Endodermal cell (in vitro differentiated cells): ENCODE data around the gene JPH2. TPM values are rescaled to one million over a fixed set of nuclear protein-coding genes. Genes with fewer than 3 reads are reported as not detected.

Experiments
- DNase-seq: peaks from one replicate; pipeline ENCODE4 v3.0.0-alpha.2; 2017
- H3K27ac ChIP-seq: 2 replicates; pipeline ENCODE4 v1.5.1; 2013; ENCODE audit warnings: mild to moderate bottlenecking, low read depth, low read length, moderate library complexity
- H3K27me3 ChIP-seq: 2 replicates; pipeline ENCODE4 v1.6.1; 2013; ENCODE audit warnings: mild to moderate bottlenecking, low read length, moderate library complexity; ENCODE audit not compliant: insufficient read depth, control insufficient read depth, poor library complexity, severe bottlenecking
- H3K36me3 ChIP-seq: 2 replicates; pipeline ENCODE4 v1.7.0; 2013; ENCODE audit warnings: mild to moderate bottlenecking, low read length, moderate library complexity; ENCODE audit not compliant: control insufficient read depth, insufficient read depth
- H3K4me1 ChIP-seq: one replicate; pipeline ENCODE4 v1.7.0; 2013; ENCODE audit warnings: low read length; ENCODE audit not compliant: control insufficient read depth, insufficient read depth
- H3K4me3 ChIP-seq: 2 replicates; pipeline ENCODE4 v1.5.1; 2013; ENCODE audit warnings: mild to moderate bottlenecking, low read length, moderate library complexity
- H3K9ac ChIP-seq: 2 replicates; pipeline ENCODE4 v1.6.1; 2013; ENCODE audit warnings: mild to moderate bottlenecking, low read length, moderate library complexity; ENCODE audit not compliant: poor library complexity, severe bottlenecking; ENCODE audit errors: extremely low read depth
- H3K9me3 ChIP-seq: 2 replicates; pipeline ENCODE4 v1.6.1; 2013; ENCODE audit warnings: mild to moderate bottlenecking, low read length, moderate library complexity; ENCODE audit not compliant: control insufficient read depth
- H3K27ac Mint-ChIP-seq: 2 replicates; pipeline ENCODE4 v1.8.0; 2020; ENCODE audit warnings: mixed read lengths
- H3K27me3 Mint-ChIP-seq: 2 replicates; pipeline ENCODE4 v1.8.0; 2021; ENCODE audit warnings: mild to moderate bottlenecking, mixed read lengths; ENCODE audit not compliant: insufficient read depth
- H3K36me3 Mint-ChIP-seq: 2 replicates; pipeline ENCODE4 v1.8.0; 2020; ENCODE audit warnings: low read depth, mixed read lengths
- H3K4me1 Mint-ChIP-seq: 2 replicates; pipeline ENCODE4 v1.8.0; 2020; ENCODE audit warnings: mixed read lengths
- H3K4me3 Mint-ChIP-seq: 2 replicates; pipeline ENCODE4 v1.8.0; 2020; ENCODE audit warnings: mild to moderate bottlenecking, moderate library complexity, mixed read lengths
- H3K9me3 Mint-ChIP-seq: 2 replicates; pipeline ENCODE4 v1.8.0; 2020; ENCODE audit warnings: mild to moderate bottlenecking, mixed read lengths
- WGBS, 2 experiments: methylation state at CpG; one replicate each; pipeline versions ENCODE4 v1.1.5 to v1.1.7; 2013; ENCODE audit warnings: missing lambda C conversion rate in 2 of 2, mixed read lengths in 1 of 2; ENCODE audit not compliant: insufficient coverage in 1 of 2, insufficient read length in 1 of 2; 5-methylcytosine and 5-hydroxymethylcytosine counted together
- total RNA-seq, 2 donors: library from RNA; stranded (reverse); fragmentation: NEBNext Ultra II Directional in 1 of 2; extraction: Animal tissue kit (Norgen Biotek cat#: 25700) in 1 of 2; gene quantifications; 2 replicates in 1 of 2; 3 replicates in 1 of 2; pipeline ENCODE4 v1.2.1, GENCODE V29; 2021
- TF ChIP-seq, protein P1 (sequence below): fragments of 200-600 bp; sonication (generic); conservative IDR thresholded peaks from 2 replicates; pipeline ENCODE4 v1.5.0; 2021; ENCODE audit warnings: antibody characterized with exemption, mild to moderate bottlenecking

Gene JPH2
- total RNA-seq, 2 donors from 2014 or later, result 0.86 to 1.0 TPM

DNA sequence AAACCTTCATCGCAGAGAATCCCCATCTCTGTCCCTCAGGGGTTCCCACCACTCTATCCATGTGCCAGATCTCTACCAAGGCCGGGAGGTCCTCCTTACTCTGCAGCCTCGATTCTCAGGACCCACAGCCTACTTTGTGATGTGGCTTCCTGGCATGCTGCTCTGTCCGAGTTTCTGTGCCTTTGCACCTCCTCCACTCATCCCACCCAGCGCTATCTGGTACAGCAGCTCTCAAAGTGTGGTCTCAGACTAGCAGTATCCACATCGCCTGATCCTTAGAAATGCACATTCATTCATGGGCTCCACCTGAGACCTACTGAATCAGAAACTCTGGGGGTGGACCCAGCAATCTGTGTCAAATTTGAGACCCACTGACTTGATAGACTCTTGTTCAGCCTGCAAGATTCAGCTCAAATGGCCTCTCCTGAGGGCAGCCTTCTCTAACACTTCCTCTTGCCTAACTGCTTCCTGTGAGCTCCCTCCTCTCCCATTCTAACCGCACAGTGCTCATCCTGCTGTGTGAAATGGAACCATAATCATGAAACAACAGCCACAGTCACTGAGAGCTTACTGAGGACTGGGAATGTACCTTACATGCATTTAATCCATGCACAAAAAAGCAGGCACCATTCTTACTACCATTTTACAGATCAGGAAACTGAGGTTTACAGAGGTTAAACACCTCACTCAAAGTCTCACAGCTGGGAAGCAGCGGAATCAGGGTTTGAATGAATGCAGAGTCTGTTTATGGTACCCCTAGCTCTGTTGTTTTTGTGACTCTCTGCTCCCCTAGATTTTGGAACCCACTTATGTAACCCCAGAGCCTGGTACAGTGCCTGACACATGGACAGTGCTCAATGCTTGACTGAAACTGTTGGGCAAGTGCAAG is 69.4 kb downstream of the JPH2 start:
- no peaks in the 10 kb centered on the region for H3K9me3 Mint-ChIP-seq
- H3K4me1 ChIP-seq, result no peaks in the 10 kb centered on the region
- H3K9me3 ChIP-seq, result no peaks in the 10 kb centered on the region
- H3K9ac ChIP-seq, result no peak overlapping the region
- no peak overlapping the region for H3K4me3 ChIP-seq
- H3K27ac Mint-ChIP-seq, result no peak overlapping the region
- TF ChIP-seq, protein P1, sequence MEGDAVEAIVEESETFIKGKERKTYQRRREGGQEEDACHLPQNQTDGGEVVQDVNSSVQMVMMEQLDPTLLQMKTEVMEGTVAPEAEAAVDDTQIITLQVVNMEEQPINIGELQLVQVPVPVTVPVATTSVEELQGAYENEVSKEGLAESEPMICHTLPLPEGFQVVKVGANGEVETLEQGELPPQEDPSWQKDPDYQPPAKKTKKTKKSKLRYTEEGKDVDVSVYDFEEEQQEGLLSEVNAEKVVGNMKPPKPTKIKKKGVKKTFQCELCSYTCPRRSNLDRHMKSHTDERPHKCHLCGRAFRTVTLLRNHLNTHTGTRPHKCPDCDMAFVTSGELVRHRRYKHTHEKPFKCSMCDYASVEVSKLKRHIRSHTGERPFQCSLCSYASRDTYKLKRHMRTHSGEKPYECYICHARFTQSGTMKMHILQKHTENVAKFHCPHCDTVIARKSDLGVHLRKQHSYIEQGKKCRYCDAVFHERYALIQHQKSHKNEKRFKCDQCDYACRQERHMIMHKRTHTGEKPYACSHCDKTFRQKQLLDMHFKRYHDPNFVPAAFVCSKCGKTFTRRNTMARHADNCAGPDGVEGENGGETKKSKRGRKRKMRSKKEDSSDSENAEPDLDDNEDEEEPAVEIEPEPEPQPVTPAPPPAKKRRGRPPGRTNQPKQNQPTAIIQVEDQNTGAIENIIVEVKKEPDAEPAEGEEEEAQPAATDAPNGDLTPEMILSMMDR, result no peak
- H3K27me3 ChIP-seq, result no peaks in the 10 kb centered on the region
- H3K27me3 Mint-ChIP-seq, result peaks cover 13% of the 10 kb centered on the region
- no peaks in the 10 kb centered on the region for H3K36me3 Mint-ChIP-seq
- peaks cover 6% of the 10 kb centered on the region for H3K4me1 Mint-ChIP-seq
- H3K36me3 ChIP-seq, result no peaks in the 10 kb centered on the region
- DNase-seq, result peak; percentile 35
- no peak overlapping the region for H3K27ac ChIP-seq
- no peak overlapping the region for H3K4me3 Mint-ChIP-seq
- WGBS, 2 experiments, result 90 to 96% methylated on average over 6 to 8 of the region's 8 CpGs

DNA sequence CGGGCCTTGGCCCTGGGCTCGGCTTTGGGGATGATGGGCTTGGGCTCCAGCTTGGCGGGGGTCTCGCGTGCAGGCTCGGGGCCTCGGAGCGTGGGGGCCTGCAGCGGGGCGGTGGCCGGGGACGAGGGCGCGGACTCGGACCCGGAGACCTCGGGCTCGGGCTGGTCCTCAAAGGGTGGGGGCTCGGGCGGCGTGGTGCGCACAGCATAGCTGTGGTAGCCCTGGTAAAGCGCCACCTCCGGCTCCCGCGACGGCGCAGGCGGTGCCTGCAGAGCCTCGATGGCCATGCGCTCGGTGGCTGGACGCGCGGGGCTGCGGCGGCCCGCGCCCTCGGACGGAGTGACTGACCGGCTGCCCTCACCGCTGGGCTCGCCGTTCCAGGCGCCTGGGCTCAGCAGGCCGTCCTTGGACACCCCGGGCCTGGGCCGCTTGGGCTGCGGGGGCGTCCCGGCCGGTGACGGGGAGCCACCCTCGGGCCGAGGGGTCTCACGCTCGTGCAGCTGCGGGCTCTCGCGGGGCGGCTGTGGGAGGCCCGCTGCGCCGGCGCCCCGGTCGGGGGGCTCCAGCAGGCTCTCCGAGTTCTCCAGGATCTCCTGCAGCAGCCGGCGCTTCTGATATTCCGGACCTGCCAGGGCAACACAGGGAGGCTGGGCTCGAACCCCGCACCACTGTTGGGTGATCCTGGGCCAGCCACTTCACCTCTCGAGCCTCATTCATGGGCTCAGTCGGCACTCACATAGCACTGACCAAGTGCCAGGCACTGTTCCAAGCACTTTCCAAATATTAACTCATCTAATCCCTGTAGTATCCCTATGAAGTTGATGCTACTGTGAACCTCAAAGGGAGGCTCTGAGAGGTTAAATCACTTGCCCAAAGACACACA is 71.0 kb downstream of the JPH2 start:
- peaks cover 12% of the 10 kb centered on the region for H3K27me3 Mint-ChIP-seq
- DNase-seq, result peak; percentile 45

DNA sequence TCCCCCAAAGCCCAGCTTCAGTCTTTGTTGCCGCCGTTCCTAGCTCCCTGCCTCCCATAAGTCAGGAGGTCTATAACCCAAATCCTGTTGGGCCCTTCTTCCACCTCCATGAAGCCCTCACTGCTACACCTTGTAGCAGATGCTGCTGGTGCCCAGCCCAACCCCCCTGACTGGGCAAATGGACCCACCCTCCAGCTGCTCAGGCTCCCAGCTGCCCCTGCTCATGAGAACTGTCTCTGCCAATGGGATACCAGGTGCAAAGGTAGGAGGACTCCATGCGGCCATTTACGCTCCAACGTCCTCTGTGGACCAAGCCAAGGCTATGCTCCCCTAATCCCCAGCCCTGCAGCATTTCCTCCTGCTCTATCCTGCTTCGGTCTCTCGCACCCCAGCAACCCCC is 71.8 kb downstream of the JPH2 start:
- no peak overlapping the region for H3K27ac ChIP-seq
- no peaks in the 10 kb centered on the region for H3K36me3 Mint-ChIP-seq
- DNase-seq, result no peak
- no peak overlapping the region for H3K27ac Mint-ChIP-seq
- TF ChIP-seq, protein P1, result no peak
- H3K9me3 ChIP-seq, result no peaks in the 10 kb centered on the region
- H3K4me1 ChIP-seq, result no peaks in the 10 kb centered on the region
- H3K27me3 ChIP-seq, result no peaks in the 10 kb centered on the region
- H3K9me3 Mint-ChIP-seq, result no peaks in the 10 kb centered on the region
- H3K27me3 Mint-ChIP-seq, result peaks cover 10% of the 10 kb centered on the region
- no peak overlapping the region for H3K4me3 ChIP-seq
- H3K4me3 Mint-ChIP-seq, result no peak overlapping the region
- peaks cover 6% of the 10 kb centered on the region for H3K4me1 Mint-ChIP-seq
- 89 to 94% methylated on average over 3 to 7 of the region's 7 CpGs for WGBS, 2 experiments
- H3K9ac ChIP-seq, result no peak overlapping the region
- H3K36me3 ChIP-seq, result no peaks in the 10 kb centered on the region

More for the DNA sequence above, 71.0 kb downstream of the JPH2 start:
- Mint-ChIP-seq H3K36me3 (no peaks in the 10 kb centered on the region), H3K4me1 (peaks cover 6% of the 10 kb centered on the region), H3K9me3 (no peaks in the 10 kb centered on the region), H3K4me3 (no peak overlapping the region), H3K27ac (no peak overlapping the region)
- Histone ChIP-seq H3K9me3 (no peaks in the 10 kb centered on the region), H3K4me3 (no peak overlapping the region), H3K4me1 (no peaks in the 10 kb centered on the region), H3K9ac (no peak overlapping the region), H3K27ac (no peak overlapping the region), H3K27me3 (no peaks in the 10 kb centered on the region), H3K36me3 (no peaks in the 10 kb centered on the region)
- TF ChIP-seq, protein P1, result no peak
- 93 to 97% methylated on average over 38 to 76 of the region's 76 CpGs for WGBS, 2 experiments
